GM12878 (cell line): ENCODE results near the gene ANO7. TPM values are rescaled to one million over a fixed set of nuclear protein-coding genes. Genes with fewer than 3 reads are reported as not detected.

Experiments
- ATAC-seq: fragments of 200-7000 bp; cut with Tn5 transposase; 3 replicates; pipeline ENCODE4 v1.9.1; 2020; ENCODE audit warnings: mild to moderate bottlenecking, moderate library complexity
- BruUV-seq: library from RNA; stranded (reverse); fragments of 400-500 nt; replicated peaks from 2 replicates; lab custom pipeline; 2021; lab: Mats Ljungman, UMichigan
- CTCF ChIA-PET: fragments of 300-600 bp; sonication (Branson Sonifier 250); formaldehyde crosslinking; extraction: SDS; loops from one replicate; lab custom pipeline; 2021; ENCODE audit warnings: inconsistent platforms; lab: Yijun Ruan, JAX
- POLR2A ChIA-PET: fragments of 350-600 bp; formaldehyde crosslinking; extraction: SDS; loops from one replicate; lab custom pipeline; 2021; ENCODE audit warnings: inconsistent platforms; lab: Charles Lee
- RAD21 ChIA-PET: fragments of 300-600 bp; sonication (Branson Sonifier 250); formaldehyde crosslinking; loops from one replicate; lab custom pipeline; 2023; ENCODE audit warnings: antibody characterized with exemption; ENCODE audit not compliant: unreplicated experiment; lab: Charles Lee
- SMC1A ChIA-PET: fragments of 300-600 bp; sonication (Branson Sonifier 250); formaldehyde crosslinking; loops from one replicate; lab custom pipeline; 2023; ENCODE audit not compliant: unreplicated experiment, uncharacterized antibody; lab: Charles Lee
- DNase-seq: peaks from one replicate; pipeline ENCODE4 v3.0.0-alpha.2; 2011; ENCODE audit warnings: low read depth, low spot score
- FAIRE-seq: peaks from 3 replicates; lab custom pipeline; 2011; peaks lifted over from hg19 to GRCh38; lab: Jason Lieb, UNC
- H2AFZ ChIP-seq: 2 replicates; pipeline ENCODE4 v1.6.0; 2011; ENCODE audit warnings: low read depth, low read length, control low read depth; ENCODE audit not compliant: control insufficient read depth
- H3K27ac ChIP-seq: 2 replicates; pipeline ENCODE4 v1.5.1; 2011; ENCODE audit warnings: control low read depth; ENCODE audit not compliant: control insufficient read depth, insufficient read depth
- H3K27me3 ChIP-seq, 2 experiments: replicated peaks in 1 of 2; 2 replicates each; pipeline versions ENCODE4 v1.6.0 to v1.6.1; 2011; ENCODE audit warnings: low read length in 1 of 2; ENCODE audit not compliant: control insufficient read depth in 2 of 2, insufficient read depth in 2 of 2
- H3K36me3 ChIP-seq, 2 experiments: 2 replicates each; pipeline ENCODE4 v1.5.1; 2011; ENCODE audit warnings: low read length in 1 of 2; ENCODE audit not compliant: control insufficient read depth in 2 of 2, insufficient read depth in 2 of 2
- H3K4me1 ChIP-seq: 2 replicates; pipeline ENCODE4 v1.6.1; 2011; ENCODE audit warnings: mild to moderate bottlenecking, low read length, moderate library complexity, mixed read lengths; ENCODE audit not compliant: control insufficient read depth, insufficient read depth
- H3K4me2 ChIP-seq: 2 replicates; pipeline ENCODE4 v1.6.0; 2011; ENCODE audit warnings: control low read depth; ENCODE audit not compliant: control insufficient read depth, insufficient read depth
- H3K4me3 ChIP-seq: fragments of 200-600 bp; sonication (generic); 2 replicates; pipeline ENCODE4 v1.5.1; 2016
- H3K79me2 ChIP-seq: 2 replicates; pipeline ENCODE4 v1.6.0; 2011; ENCODE audit warnings: low read length; ENCODE audit not compliant: control insufficient read depth, insufficient read depth
- H3K9ac ChIP-seq: 2 replicates; pipeline ENCODE4 v1.8.0; 2011; ENCODE audit warnings: low read length, control low read depth, mixed read lengths; ENCODE audit not compliant: control insufficient read depth, insufficient read depth
- H3K9me3 ChIP-seq: replicated peaks from 3 replicates; pipeline ENCODE4 v1.5.1; 2011; ENCODE audit warnings: mild to moderate bottlenecking, low read length; ENCODE audit not compliant: control insufficient read depth, insufficient read depth
- H4K20me1 ChIP-seq: 2 replicates; pipeline ENCODE4 v1.6.0; 2011; ENCODE audit not compliant: control insufficient read depth, insufficient read depth
- BHLHE40 ChIP-seq, 2 experiments: fragments of 450-650 bp in 1 of 2; IDR thresholded peaks; 2 replicates each; pipeline ENCODE4 v1.6.1; 2011 to 2017; ENCODE audit warnings: low read depth in 2 of 2, borderline replicate concordance in 1 of 2, improper control_type of control experiment in 1 of 2, low read length in 1 of 2, mild to moderate bottlenecking in 1 of 2
- CBX5 ChIP-seq: sonication (generic); IDR thresholded peaks from 2 replicates; pipeline ENCODE4 v1.6.1; 2016; ENCODE audit warnings: low read depth, moderate library complexity, mild to moderate bottlenecking, inconsistent platforms
- EED ChIP-seq: sonication (generic); IDR thresholded peaks from 2 replicates; pipeline ENCODE4 v1.6.1; 2016; ENCODE audit warnings: antibody characterized with exemption, low read depth
- FOXK2 ChIP-seq: fragments of 450-650 bp; IDR thresholded peaks from 2 replicates; pipeline ENCODE4 v1.6.1; 2017; ENCODE audit warnings: mild to moderate bottlenecking, moderate library complexity
- GABPA ChIP-seq: IDR thresholded peaks from 2 replicates; pipeline ENCODE4 v1.6.1; 2014; ENCODE audit warnings: antibody characterized with exemption, low read depth, mild to moderate bottlenecking, inconsistent platforms
- HDAC6 ChIP-seq: fragments of 200-600 bp; sonication (generic); IDR thresholded peaks from one replicate; pipeline ENCODE4 v1.8.0; 2017; ENCODE audit warnings: antibody characterized with exemption; ENCODE audit not compliant: unreplicated experiment
- HDGF ChIP-seq: fragments of 450-650 bp; IDR thresholded peaks from 2 replicates; pipeline ENCODE4 v1.6.1; 2016; ENCODE audit warnings: antibody characterized with exemption
- MAX ChIP-seq: IDR thresholded peaks from 2 replicates; pipeline ENCODE4 v1.6.1; 2012; ENCODE audit warnings: low read depth, low read length, improper control_type of control experiment
- MYB ChIP-seq: fragments of 150-350 bp; IDR thresholded peaks from 2 replicates; pipeline ENCODE4 v1.6.1; 2014; ENCODE audit warnings: mild to moderate bottlenecking, low read depth, low read length, borderline replicate concordance
- NFYB ChIP-seq: IDR thresholded peaks from 2 replicates; pipeline ENCODE4 v1.6.1; 2011; ENCODE audit warnings: low read depth, mild to moderate bottlenecking, low read length, improper control_type of control experiment, moderate library complexity; ENCODE audit not compliant: insufficient read depth
- RBBP5 ChIP-seq: fragments of 200-600 bp; sonication (generic); conservative IDR thresholded peaks from 2 replicates; pipeline ENCODE4 v1.6.1; 2016
- RELA ChIP-seq: fragments of 450-650 bp; IDR thresholded peaks from 2 replicates; pipeline ENCODE4 v1.8.0; 2014; ENCODE audit warnings: borderline replicate concordance; ENCODE audit not compliant: partially characterized antibody
- SPI1 ChIP-seq: IDR thresholded peaks from 2 replicates; pipeline ENCODE4 v1.6.1; 2011; ENCODE audit warnings: low read depth, mild to moderate bottlenecking, low read length, moderate library complexity, borderline replicate concordance; ENCODE audit not compliant: insufficient read depth
- ZBTB11 ChIP-seq: fragments of 450-650 bp; formaldehyde crosslinking; IDR thresholded peaks from 2 replicates; pipeline ENCODE4 v1.5.0; 2022; ENCODE audit warnings: mild to moderate bottlenecking, missing genetic modification characterization
- ZBTB4 ChIP-seq: fragments of 450-650 bp; formaldehyde crosslinking; IDR thresholded peaks from 2 replicates; pipeline ENCODE4 v1.4.0; 2022; ENCODE audit warnings: mild to moderate bottlenecking, moderate library complexity
- ZNF207 ChIP-seq: fragments of 450-650 bp; IDR thresholded peaks from 2 replicates; pipeline ENCODE4 v1.6.1; 2014; ENCODE audit warnings: antibody characterized with exemption, mild to moderate bottlenecking, borderline replicate concordance
- ZZZ3 ChIP-seq: IDR thresholded peaks from 2 replicates; pipeline ENCODE4 v1.6.1; 2011; ENCODE audit warnings: low read depth; ENCODE audit not compliant: control insufficient read depth, insufficient read length
- WGBS: methylation state at CpG from one replicate; pipeline ENCODE4 v1.1.6; 2016; ENCODE audit warnings: low lambda C conversion rate; ENCODE audit not compliant: insufficient replicate concordance, insufficient coverage; ENCODE audit errors: missing lambda C conversion rate; 5-methylcytosine and 5-hydroxymethylcytosine counted together
- in situ Hi-C: fragments of 300-500 bp; cut with MboI; formaldehyde crosslinking; loops from 9 replicates; pipeline ENCODE4 v1.14.3; 2018; ENCODE audit warnings: mixed read lengths
- intact Hi-C: fragments of 100-400 bp; cut with micrococcal nuclease; formaldehyde crosslinking; loops from one replicate; pipeline ENCODE4 v1.14.2; 2022; ENCODE audit not compliant: unreplicated experiment
- polyA plus RNA-seq, 11 experiments: library from polyadenylated mRNA; depleted of rRNA in 4 of 11; unstranded in 6 of 11; stranded (reverse) in 5 of 11; fragments of >200 nt; fragmentation: Nextera tagmentation in 4 of 11; fragmentation: Illumina TruSeq in 1 of 11; extraction: Ambion mirVana in 4 of 11; extraction: Trizol in 1 of 11; gene quantifications; 1 replicate in 1 of 11; 2 replicates in 10 of 11; pipeline versions ENCODE4 v1.2.1 to v1.2.3, GENCODE V29; 2011 to 2016; ENCODE audit warnings: inconsistent platforms in 2 of 11, missing spikeins in 2 of 11, low read depth in 1 of 11
- total RNA-seq, 4 experiments: library from RNA; depleted of rRNA in 3 of 4; stranded (reverse); fragments of >200 nt in 3 of 4; fragmentation: Illumina TruSeq in 1 of 4; extraction: Trizol in 1 of 4; gene quantifications; 2 replicates each; pipeline versions ENCODE4 v1.2.1 to v1.2.3, GENCODE V29; 2013 to 2021

The ANO7 gene
- total and polyA plus RNA-seq, 10 of the 15 experiments (the other 5 are each of a cell fraction or from before 2014, with no cell fraction given), result 0.08 to 1.4 (median 0.44) TPM

GRCh38 chr2:241265506-241265905, 77.0 kb downstream of the ANO7 start:
- intact Hi-C loops (no loop called here), in situ Hi-C loops (no loop called here)
- Histone ChIP-seq H2AFZ (no peak overlapping the region), H3K27ac (no peak overlapping the region), H3K36me3 (peaks cover 30 to 48% of the 10 kb centered on the region in 2 experiments), H3K4me2 (no peak overlapping the region), H3K4me1 (peaks cover 5% of the 10 kb centered on the region; the same call in 1 of the 2 replicates), H3K9ac (no peak overlapping the region), H3K27me3 (no peaks in the 10 kb centered on the region), H3K9me3 (no peaks in the 10 kb centered on the region), H3K4me3 (no peak overlapping the region), H4K20me1 (peaks cover 9% of the 10 kb centered on the region), H3K79me2 (peaks cover 24% of the 10 kb centered on the region)
- FAIRE-seq, result no peak
- POLR2A ChIA-PET, result interaction anchor here (0.5 kb wide), 1 partner anchor 59 kb away, joined by 5 read pairs; no protein-coding TSS in a partner anchor
- no TSS peak for BruUV-seq
- DNase-seq, result no peak
- RAD21 ChIA-PET, result no interaction called here
- no peak for ATAC-seq
- WGBS, result 88% methylated on average over 5 of the region's 5 CpGs
- CTCF ChIA-PET, result interaction anchor here (1.0 kb wide), 1 partner anchor 126 kb away, joined by 3 read pairs; no protein-coding TSS in a partner anchor
- SMC1A ChIA-PET, result no interaction called here
- TF ChIP-seq BHLHE40 (IDR thresholded peaks at IDR 0.05; ENCODE audit: borderline replicate concordance in 1 of 2, low read depth in 2 of 2, low read length in 1 of 2) (no peak), ZBTB4 (CRISPR knock-in tag) (no peak), EED (no peak), FOXK2 (no peak), CBX5 (no peak), HDAC6 (no peak), ZZZ3 (no peak), RELA (no peak), HDGF (no peak), ZBTB11 (CRISPR knock-in tag) (no peak), ZNF207 (no peak), SPI1 (no peak), RBBP5 (no peak), NFYB (no peak), MYB (no peak), MAX (no peak), GABPA (no peak)
